CD1c-positive myeloid dendritic cell (primary cell): ENCODE results near the gene AGBL5.
"Not testable (repeated sequence)": the region's sequence is repeated elsewhere in the genome, so short reads cannot be mapped to it uniquely, and the experiment has no call there.

Experiments
- DNase-seq: peaks from one replicate; pipeline ENCODE4 v3.0.0-alpha.2; 2016; ENCODE audit errors: extremely low spot score

Gene AGBL5

GRCh38 chr2:27091746-27092695 lies 40.6 kb downstream of the AGBL5 start:
- DNase-seq: no peak

- no peak for DNase-seq
Measured at GRCh38 chr2:27092696-27093429, 41.4 kb downstream of the AGBL5 start.

GRCh38 chr2:27093430-27094352 lies 42.2 kb downstream of the AGBL5 start:
- no peak for DNase-seq

- DNase-seq: no peak
Measured at GRCh38 chr2:27094353-27094984, 43.0 kb downstream of the AGBL5 start.

GRCh38 chr2:27095427-27095744 lies 43.9 kb downstream of the AGBL5 start:
- no peak for DNase-seq

GRCh38 chr2:27095745-27096651 lies 44.5 kb downstream of the AGBL5 start:
- DNase-seq: peak; percentile 56

- peak; percentile 66 for DNase-seq
Measured at GRCh38 chr2:27096748-27097297, 45.4 kb downstream of the AGBL5 start.

GRCh38 chr2:27097341-27097740 lies 45.9 kb downstream of the AGBL5 start:
- no peak for DNase-seq

GRCh38 chr2:27099334-27099955 lies 48.0 kb downstream of the AGBL5 start:
- DNase-seq: no peak

GRCh38 chr2:27100036-27100435 lies 48.6 kb downstream of the AGBL5 start:
- DNase-seq: no peak

GRCh38 chr2:27102329-27102728 lies 50.9 kb downstream of the AGBL5 start:
- DNase-seq: no peak

GRCh38 chr2:27105981-27106380 lies 54.5 kb downstream of the AGBL5 start:
- DNase-seq: no peak

GRCh38 chr2:27108221-27108620 lies 56.8 kb downstream of the AGBL5 start:
- no peak for DNase-seq

GRCh38 chr2:27109083-27109482 lies 57.6 kb downstream of the AGBL5 start:
- DNase-seq: no peak

GRCh38 chr2:27110603-27111352 lies 59.3 kb downstream of the AGBL5 start:
- not testable (repeated sequence) for DNase-seq

GRCh38 chr2:27111392-27112078 lies 60.1 kb downstream of the AGBL5 start:
- DNase-seq: not testable (repeated sequence)

GRCh38 chr2:27115519-27115918 lies 64.1 kb downstream of the AGBL5 start:
- DNase-seq: no peak

- no peak for DNase-seq
Measured at GRCh38 chr2:27117995-27118524, 66.6 kb downstream of the AGBL5 start.
